ENCODE results near the gene PHF21B.

Gene PHF21B

DNA sequence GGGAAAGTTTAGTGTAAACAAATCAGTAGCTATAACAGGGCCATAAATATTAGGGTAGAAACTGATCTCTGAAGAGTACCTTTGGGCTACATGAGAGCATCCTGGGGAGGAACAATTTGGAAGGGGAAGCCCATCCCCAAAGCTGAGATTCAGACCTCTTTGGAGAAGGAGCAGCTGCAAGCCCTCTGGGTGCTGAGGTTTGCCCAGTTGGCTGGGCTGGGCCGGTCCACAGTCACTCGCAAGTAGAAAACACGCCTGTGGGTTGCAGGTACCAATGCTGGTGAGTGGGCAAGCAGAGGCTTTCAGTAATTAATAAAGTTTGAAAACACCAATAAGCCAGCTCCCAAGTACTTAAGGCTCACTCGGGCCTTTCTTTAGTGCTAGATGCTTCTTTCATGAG is 132.9 kb downstream of the PHF21B start:
- H3K14ac ChIP-seq (ENCODE audit: low read length), result no peak overlapping the region
- no CpG with 5 or more reads among the region's 4 CpGs for WGBS, 2 donors (ENCODE audit: extremely low coverage in 2 of 2, insufficient read length in 2 of 2, insufficient replicate concordance in 1 of 2)
- no peaks in the 10 kb centered on the region for H3K27me3 ChIP-seq (ENCODE audit: control insufficient read depth in 3 of 3, insufficient read depth in 3 of 3, low read depth in 1 of 3, low read length in 3 of 3)
- no peak overlapping the region for H3K23ac ChIP-seq (ENCODE audit: low read depth, low read length, poor library complexity)
- H3K36me3 ChIP-seq (replicated peaks in 1 of 2; ENCODE audit: control insufficient read depth in 2 of 2, insufficient read depth in 2 of 2, low read length in 2 of 2), result peaks cover 18 to 82% of the 10 kb centered on the region in 2 donors
- no peak overlapping the region for H2AK5ac ChIP-seq (ENCODE audit: low read depth, low read length)
- no peak overlapping the region for H3K4ac ChIP-seq (ENCODE audit: low read length)
- H2BK15ac ChIP-seq (ENCODE audit: low read length), result no peak overlapping the region
- no peak overlapping the region for H3K18ac ChIP-seq (ENCODE audit: low read length)
- H3K9ac ChIP-seq (ENCODE audit: low read depth, low read length, poor library complexity), result no peak overlapping the region
- H3K9me3 ChIP-seq (replicated peaks in 1 of 2; ENCODE audit: control insufficient read depth in 2 of 2, insufficient read depth in 1 of 2, low read depth in 1 of 2, low read length in 2 of 2), result peaks cover 13 to 32% of the 10 kb centered on the region in 2 donors
- no peak for DNase-seq (ENCODE audit: low spot score)
- H4K91ac ChIP-seq (ENCODE audit: low read depth, low read length, poor library complexity), result no peak overlapping the region
- H2BK120ac ChIP-seq (ENCODE audit: low read depth, low read length), result no peak overlapping the region
- H2BK5ac ChIP-seq (ENCODE audit: low read length), result no peak overlapping the region
- no peak overlapping the region for H3K4me3 ChIP-seq (ENCODE audit: low read length in 2 of 2)
- H3K4me1 ChIP-seq (ENCODE audit: control insufficient read depth in 2 of 2, insufficient read depth in 1 of 2, low read depth in 1 of 2, low read length in 2 of 2), result no peaks in the 10 kb centered on the region
- H2BK12ac ChIP-seq (ENCODE audit: low read length), result no peak overlapping the region
- peaks cover 2% of the 10 kb centered on the region for H3K79me1 ChIP-seq (ENCODE audit: low read depth, low read length)
- H2AFZ ChIP-seq (ENCODE audit: low read length), result no peak overlapping the region
- no peak overlapping the region for H3K4me2 ChIP-seq (ENCODE audit: insufficient read depth, low read length, poor library complexity, severe bottlenecking)
- no peak overlapping the region for H3K27ac ChIP-seq (replicated peaks; ENCODE audit: low read length)
- no peak overlapping the region for H4K8ac ChIP-seq (ENCODE audit: low read depth, low read length)

DNA sequence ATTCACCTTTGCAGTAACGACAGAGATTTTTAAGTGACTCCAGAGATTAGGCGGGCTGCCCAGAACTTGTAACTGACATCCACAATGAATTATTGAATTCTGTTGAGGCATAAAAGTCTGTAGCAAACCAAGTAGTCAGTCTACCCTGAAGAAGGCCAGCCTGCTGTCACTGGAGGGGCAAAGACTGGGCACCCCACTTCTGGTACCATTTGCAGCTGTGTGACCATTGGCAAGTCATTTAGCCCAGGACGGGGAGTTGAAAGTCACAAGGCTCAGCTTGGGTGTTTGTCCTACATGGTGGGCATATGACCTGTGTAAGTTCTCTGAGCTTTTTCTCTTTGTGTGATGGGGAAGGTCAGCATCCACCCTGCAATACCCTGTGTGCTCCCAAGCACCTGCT is 138.0 kb downstream of the PHF21B start:
- no peak overlapping the region for H3K4ac ChIP-seq (ENCODE audit: low read length)

DNA sequence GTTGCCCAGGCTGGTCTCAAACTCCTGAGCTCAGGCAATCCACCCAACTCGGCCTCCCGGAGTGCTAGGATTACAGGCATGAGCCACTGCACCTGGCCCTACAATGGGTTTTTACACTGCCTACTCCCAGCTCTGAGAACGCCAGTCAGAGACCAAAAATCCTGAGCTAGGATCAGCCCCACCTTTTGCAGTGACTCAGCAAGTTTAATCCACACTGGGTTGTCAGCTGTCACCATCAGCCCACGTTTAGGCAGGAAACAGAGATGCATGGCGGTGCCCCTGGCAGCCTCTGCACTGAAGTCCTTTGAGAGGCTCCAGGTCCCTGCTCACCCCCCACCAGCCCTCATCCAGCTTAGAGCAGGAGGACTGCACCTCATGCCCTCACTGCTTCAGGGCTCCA is 139.8 kb downstream of the PHF21B start:
- Histone ChIP-seq H2AK5ac (ENCODE audit: low read depth, low read length) (no peak overlapping the region), H3K18ac (ENCODE audit: low read length) (no peak overlapping the region), H3K27ac (replicated peaks; ENCODE audit: low read length) (no peak overlapping the region), H4K91ac (ENCODE audit: low read depth, low read length, poor library complexity) (no peak overlapping the region), H2AFZ (ENCODE audit: low read length) (no peak overlapping the region), H3K79me1 (ENCODE audit: low read depth, low read length) (no peaks in the 10 kb centered on the region), H4K8ac (ENCODE audit: low read depth, low read length) (no peak overlapping the region), H3K27me3 (ENCODE audit: control insufficient read depth in 3 of 3, insufficient read depth in 3 of 3, low read depth in 1 of 3, low read length in 3 of 3) (no peaks in the 10 kb centered on the region), H3K36me3 (replicated peaks in 1 of 2; ENCODE audit: control insufficient read depth in 2 of 2, insufficient read depth in 2 of 2, low read length in 2 of 2) (peaks cover 9 to 43% of the 10 kb centered on the region in 2 donors), H3K23ac (ENCODE audit: low read depth, low read length, poor library complexity) (no peak overlapping the region), H3K4me1 (ENCODE audit: control insufficient read depth in 2 of 2, insufficient read depth in 1 of 2, low read depth in 1 of 2, low read length in 2 of 2) (peaks cover 0 to 12% of the 10 kb centered on the region in 2 donors), H2BK5ac (ENCODE audit: low read length) (no peak overlapping the region), H3K4me2 (ENCODE audit: insufficient read depth, low read length, poor library complexity, severe bottlenecking) (no peak overlapping the region), H2BK15ac (ENCODE audit: low read length) (no peak overlapping the region), H3K4me3 (ENCODE audit: low read length in 2 of 2) (no peak overlapping the region), H3K9me3 (replicated peaks in 1 of 2; ENCODE audit: control insufficient read depth in 2 of 2, insufficient read depth in 1 of 2, low read depth in 1 of 2, low read length in 2 of 2) (peaks cover 8 to 10% of the 10 kb centered on the region in 2 donors), H3K9ac (ENCODE audit: low read depth, low read length, poor library complexity) (no peak overlapping the region), H2BK12ac (ENCODE audit: low read length) (no peak overlapping the region), H3K4ac (ENCODE audit: low read length) (no peak overlapping the region), H2BK120ac (ENCODE audit: low read depth, low read length) (no peak overlapping the region), H3K14ac (ENCODE audit: low read length) (no peak overlapping the region)
- DNase-seq (ENCODE audit: low spot score), result peak; percentile 11
- WGBS, 2 donors (ENCODE audit: extremely low coverage in 2 of 2, insufficient read length in 2 of 2, insufficient replicate concordance in 1 of 2), result no CpG with 5 or more reads among the region's 5 CpGs

More for the DNA sequence above, 138.0 kb downstream of the PHF21B start:
- Histone ChIP-seq H3K79me1 (ENCODE audit: low read depth, low read length) (no peaks in the 10 kb centered on the region), H3K14ac (ENCODE audit: low read length) (no peak overlapping the region), H4K91ac (ENCODE audit: low read depth, low read length, poor library complexity) (no peak overlapping the region), H3K4me2 (ENCODE audit: insufficient read depth, low read length, poor library complexity, severe bottlenecking) (no peak overlapping the region), H3K36me3 (replicated peaks in 1 of 2; ENCODE audit: control insufficient read depth in 2 of 2, insufficient read depth in 2 of 2, low read length in 2 of 2) (peaks cover 9 to 56% of the 10 kb centered on the region in 2 donors), H3K4me3 (ENCODE audit: low read length in 2 of 2) (no peak overlapping the region), H2BK12ac (ENCODE audit: low read length) (no peak overlapping the region), H3K4me1 (ENCODE audit: control insufficient read depth in 2 of 2, insufficient read depth in 1 of 2, low read depth in 1 of 2, low read length in 2 of 2) (peaks cover 0 to 12% of the 10 kb centered on the region in 2 donors), H3K9ac (ENCODE audit: low read depth, low read length, poor library complexity) (no peak overlapping the region), H3K27ac (replicated peaks; ENCODE audit: low read length) (no peak overlapping the region), H2BK5ac (ENCODE audit: low read length) (no peak overlapping the region), H3K18ac (ENCODE audit: low read length) (no peak overlapping the region), H2BK120ac (ENCODE audit: low read depth, low read length) (no peak overlapping the region), H3K27me3 (ENCODE audit: control insufficient read depth in 3 of 3, insufficient read depth in 3 of 3, low read depth in 1 of 3, low read length in 3 of 3) (no peaks in the 10 kb centered on the region), H2BK15ac (ENCODE audit: low read length) (no peak overlapping the region), H4K8ac (ENCODE audit: low read depth, low read length) (no peak overlapping the region), H2AFZ (ENCODE audit: low read length) (no peak overlapping the region), H3K23ac (ENCODE audit: low read depth, low read length, poor library complexity) (no peak overlapping the region), H3K9me3 (replicated peaks in 1 of 2; ENCODE audit: control insufficient read depth in 2 of 2, insufficient read depth in 1 of 2, low read depth in 1 of 2, low read length in 2 of 2) (peaks cover 9 to 15% of the 10 kb centered on the region in 2 donors), H2AK5ac (ENCODE audit: low read depth, low read length) (no peak overlapping the region)
- WGBS, 2 donors (ENCODE audit: extremely low coverage in 2 of 2, insufficient read length in 2 of 2, insufficient replicate concordance in 1 of 2), result no CpG with 5 or more reads among the region's 3 CpGs
- DNase-seq (ENCODE audit: low spot score), result no peak

DNA sequence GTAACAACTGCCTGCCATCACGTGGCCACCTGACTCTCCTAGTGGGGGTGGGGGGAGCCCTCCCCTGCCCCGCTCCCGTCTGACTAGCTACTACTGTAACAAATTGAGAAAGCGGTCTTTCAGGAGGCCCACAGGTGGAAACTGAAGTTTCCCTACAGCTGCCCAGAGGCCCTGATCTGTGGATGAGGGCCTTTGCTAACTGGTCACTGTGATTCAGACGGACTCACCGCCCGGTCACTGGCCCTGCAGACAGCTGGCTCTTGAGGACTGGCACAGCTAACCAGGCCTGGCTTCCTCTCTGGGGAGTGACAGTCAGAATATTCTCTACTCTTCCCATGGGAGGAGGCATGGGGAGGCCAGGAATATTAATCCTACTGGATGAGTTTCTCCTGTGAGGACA is 140.6 kb downstream of the PHF21B start:
- Histone ChIP-seq H3K23ac (ENCODE audit: low read depth, low read length, poor library complexity) (no peak overlapping the region), H2AK5ac (ENCODE audit: low read depth, low read length) (no peak overlapping the region), H2BK120ac (ENCODE audit: low read depth, low read length) (no peak overlapping the region), H3K9me3 (replicated peaks in 1 of 2; ENCODE audit: control insufficient read depth in 2 of 2, insufficient read depth in 1 of 2, low read depth in 1 of 2, low read length in 2 of 2) (peaks cover 8 to 10% of the 10 kb centered on the region in 2 donors), H2BK15ac (ENCODE audit: low read length) (no peak overlapping the region), H3K4ac (ENCODE audit: low read length) (no peak overlapping the region), H3K27me3 (ENCODE audit: control insufficient read depth in 3 of 3, insufficient read depth in 3 of 3, low read depth in 1 of 3, low read length in 3 of 3) (no peaks in the 10 kb centered on the region), H4K91ac (ENCODE audit: low read depth, low read length, poor library complexity) (no peak overlapping the region), H3K18ac (ENCODE audit: low read length) (no peak overlapping the region), H3K9ac (ENCODE audit: low read depth, low read length, poor library complexity) (peak overlapping the region; percentile 9), H3K14ac (ENCODE audit: low read length) (no peak overlapping the region), H2BK12ac (ENCODE audit: low read length) (no peak overlapping the region), H3K27ac (replicated peaks; ENCODE audit: low read length) (no peak overlapping the region), H3K4me3 (ENCODE audit: low read length in 2 of 2) (no peak overlapping the region), H4K8ac (ENCODE audit: low read depth, low read length) (no peak overlapping the region), H3K79me1 (ENCODE audit: low read depth, low read length) (no peaks in the 10 kb centered on the region), H3K4me2 (ENCODE audit: insufficient read depth, low read length, poor library complexity, severe bottlenecking) (no peak overlapping the region), H3K4me1 (ENCODE audit: control insufficient read depth in 2 of 2, insufficient read depth in 1 of 2, low read depth in 1 of 2, low read length in 2 of 2) (peaks cover 0 to 12% of the 10 kb centered on the region in 2 donors), H2AFZ (ENCODE audit: low read length) (no peak overlapping the region), H2BK5ac (ENCODE audit: low read length) (no peak overlapping the region), H3K36me3 (replicated peaks in 1 of 2; ENCODE audit: control insufficient read depth in 2 of 2, insufficient read depth in 2 of 2, low read length in 2 of 2) (peaks cover 9 to 43% of the 10 kb centered on the region in 2 donors)
- no peak for DNase-seq (ENCODE audit: low spot score)
- WGBS, 2 donors (ENCODE audit: extremely low coverage in 2 of 2, insufficient read length in 2 of 2, insufficient replicate concordance in 1 of 2), result no CpG with 5 or more reads among the region's 7 CpGs
